Measurements from ENCODE around the gene DMPK.
"Not testable (repeated sequence)": the region's sequence is repeated elsewhere in the genome, so short reads cannot be mapped to it uniquely, and the experiment has no call there.

Gene DMPK

DNA sequence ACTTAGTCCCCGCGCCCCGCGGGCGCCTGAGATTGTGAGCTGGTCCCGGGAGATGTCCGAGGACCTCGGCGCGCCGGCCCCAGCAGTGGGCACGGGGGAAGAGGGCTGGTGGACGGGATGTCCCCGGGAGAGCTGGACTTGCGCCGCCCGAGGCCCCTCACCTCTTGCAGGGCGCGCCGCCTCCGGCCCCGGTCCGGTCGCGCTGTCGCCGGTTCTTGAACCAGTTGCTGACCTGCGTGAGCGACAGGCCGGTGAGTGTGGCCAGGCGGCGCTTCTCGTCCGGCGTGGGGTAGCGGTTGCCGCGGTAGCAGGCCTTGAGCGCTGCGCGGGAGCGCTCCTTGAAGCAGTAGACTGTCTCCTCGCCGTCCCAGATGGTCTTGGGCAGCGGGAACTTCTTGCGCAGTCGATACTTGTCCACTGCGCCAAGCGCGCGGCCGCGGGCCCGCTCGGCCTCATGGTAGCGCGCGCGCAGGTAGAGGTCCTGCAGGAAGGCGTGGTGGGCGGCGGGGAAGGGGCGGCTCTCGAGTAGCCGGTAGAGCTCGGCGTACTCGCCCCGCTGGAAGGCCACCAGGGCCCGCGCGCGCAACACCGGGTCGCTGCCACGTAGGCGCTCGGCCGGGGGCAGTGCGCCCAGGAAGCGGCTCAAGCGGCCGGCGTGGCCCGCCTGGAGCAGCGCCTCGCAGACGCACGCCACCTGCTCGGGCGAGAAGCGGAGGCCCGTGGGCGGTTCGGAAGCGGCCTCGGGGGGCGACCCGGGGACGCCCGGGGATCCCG is 14.2 kb downstream of the DMPK start:
- DNase-seq: no peak

- DNase-seq: peak; percentile 79
These were observed 14.8 kb downstream of the DMPK start for GRCh38 chr19:45767410-45767880.

DNA sequence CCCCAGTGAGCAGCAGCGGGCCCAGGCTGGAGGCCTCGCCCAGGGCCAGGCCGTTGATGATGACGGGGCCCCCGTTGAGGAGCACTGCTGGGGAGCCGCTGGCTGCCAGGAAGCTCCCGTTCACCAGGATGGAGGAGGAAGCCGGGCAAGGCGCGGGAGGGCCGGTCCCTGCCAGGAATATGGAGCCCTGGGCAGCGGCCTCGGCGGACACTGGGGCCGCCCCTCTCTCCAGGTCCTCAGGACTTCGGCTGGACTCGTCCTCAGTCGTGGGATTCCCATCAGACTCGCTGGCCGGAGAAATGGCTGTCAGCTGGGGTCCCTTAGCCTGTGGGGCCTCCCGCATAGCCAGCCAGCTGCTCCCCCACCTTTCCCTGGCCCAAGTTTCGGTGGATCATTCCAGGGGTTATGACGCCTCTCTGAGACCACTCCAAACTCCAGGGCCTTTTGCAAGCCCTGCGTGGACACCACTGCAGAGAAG is 15.4 kb downstream of the DMPK start:
- DNase-seq: no peak

DNA sequence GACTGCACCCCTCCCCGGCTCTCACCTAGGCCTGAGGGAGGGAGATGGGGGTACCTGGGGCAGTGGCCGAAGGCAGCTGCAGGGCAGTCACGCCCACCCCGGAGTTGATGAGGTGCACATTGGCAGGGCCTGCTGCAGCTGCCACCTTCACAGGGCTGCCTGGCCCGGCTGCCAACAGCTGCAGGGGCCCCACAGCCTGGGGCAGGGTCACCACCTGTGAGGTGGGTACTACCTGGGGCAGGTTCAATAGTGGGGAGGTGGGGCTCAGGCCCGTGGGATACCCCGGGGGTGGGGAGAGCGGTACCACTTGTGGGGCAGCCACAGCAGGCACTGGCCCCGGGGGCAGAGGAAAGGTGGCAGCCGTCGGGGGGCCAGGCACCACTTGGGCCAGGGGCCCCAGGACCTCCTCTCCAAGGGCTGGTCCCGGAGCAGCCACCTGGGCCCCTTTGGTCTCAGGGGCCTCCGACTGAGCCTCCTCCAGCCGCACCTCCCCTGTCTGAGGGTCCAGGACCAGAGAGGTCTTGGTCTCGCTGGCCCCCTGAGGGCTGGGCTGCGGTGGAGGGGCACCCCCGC is 15.9 kb downstream of the DMPK start:
- DNase-seq: no peak

- DNase-seq: no peak
These were observed 16.5 kb downstream of the DMPK start for GRCh38 chr19:45765702-45766295.

DNA sequence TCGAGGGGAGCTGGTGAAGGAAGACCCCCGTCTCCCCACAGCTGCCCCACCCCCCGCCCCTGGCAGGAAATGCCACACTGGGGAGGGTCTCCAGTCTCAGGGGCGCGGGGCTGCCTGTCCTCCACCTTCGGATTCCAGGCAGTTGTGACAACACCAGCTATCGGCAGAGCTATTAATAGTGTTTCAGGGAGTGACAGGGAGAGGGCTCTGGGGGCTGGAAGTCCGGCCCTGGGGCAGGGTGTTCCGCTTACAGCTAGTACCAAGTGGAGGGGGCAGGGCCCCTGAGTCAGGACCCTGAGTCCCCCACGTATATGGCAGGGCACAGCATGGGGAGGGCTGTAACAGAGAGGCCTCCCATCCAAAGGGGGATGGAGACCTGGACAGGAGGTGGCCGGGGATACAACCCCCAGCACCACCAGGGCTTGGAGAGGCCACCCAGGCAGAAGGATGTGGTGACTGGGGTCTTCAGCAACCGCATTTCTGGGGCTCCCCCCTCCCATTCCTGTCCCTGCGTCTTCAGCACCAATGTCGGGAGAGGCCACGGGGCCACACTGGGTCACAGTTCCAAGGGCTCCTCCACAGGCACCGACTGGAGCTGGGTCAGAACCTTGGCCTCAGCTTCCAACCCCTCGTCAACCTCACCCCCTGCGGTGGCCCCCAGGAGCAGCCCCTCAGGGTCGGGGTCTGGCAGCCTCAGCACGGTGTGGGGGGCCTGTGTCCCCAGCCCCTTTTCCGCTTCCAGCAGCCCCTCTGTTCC is 17.2 kb downstream of the DMPK start:
- DNase-seq: no peak

GRCh38 chr19:45764475-45764874 is 17.8 kb downstream of the DMPK start:
- DNase-seq: no peak

- no peak for DNase-seq
These were observed 18.5 kb downstream of the DMPK start for GRCh38 chr19:45763691-45764294.

DNA sequence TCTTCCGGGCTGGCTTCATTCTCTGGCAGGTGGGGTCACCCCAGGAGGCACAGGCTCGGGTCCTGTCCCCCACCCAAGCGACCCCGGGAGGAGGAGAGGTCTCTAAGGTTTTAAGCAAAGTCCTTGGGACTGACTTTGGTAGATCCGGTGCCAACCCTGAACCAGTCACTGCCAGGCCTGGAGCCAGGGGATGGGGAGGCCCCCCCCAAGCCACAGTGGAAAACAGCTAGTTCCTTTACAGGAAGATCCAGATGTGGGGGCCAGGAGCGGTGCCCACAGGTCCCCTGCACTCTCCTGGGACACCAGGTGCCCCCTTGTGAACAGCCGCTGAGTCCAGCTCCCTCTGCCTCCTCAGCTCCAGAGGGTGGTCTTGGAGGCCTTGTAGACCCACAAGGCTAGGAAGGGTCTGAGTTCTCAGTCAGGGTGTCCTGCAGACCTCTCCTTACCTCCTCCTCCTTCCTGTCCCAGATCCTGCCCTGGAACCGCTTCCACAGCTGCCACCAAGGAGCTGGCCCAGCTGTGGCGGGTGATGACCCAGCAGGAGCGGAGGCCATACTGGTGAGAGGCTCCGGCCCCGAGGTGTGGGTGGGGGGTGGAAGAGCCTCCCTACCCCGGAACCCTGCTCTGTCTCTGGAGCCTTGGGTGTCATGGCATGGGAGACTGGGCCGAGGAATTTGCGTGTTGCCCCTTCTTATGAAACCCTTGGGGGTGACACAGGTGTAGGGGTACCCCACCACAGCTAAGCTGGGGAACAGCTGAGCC is 19.2 kb downstream of the DMPK start:
- no peak for DNase-seq

GRCh38 chr19:45761714-45762113 is 20.6 kb downstream of the DMPK start:
- no peak for DNase-seq

DNA sequence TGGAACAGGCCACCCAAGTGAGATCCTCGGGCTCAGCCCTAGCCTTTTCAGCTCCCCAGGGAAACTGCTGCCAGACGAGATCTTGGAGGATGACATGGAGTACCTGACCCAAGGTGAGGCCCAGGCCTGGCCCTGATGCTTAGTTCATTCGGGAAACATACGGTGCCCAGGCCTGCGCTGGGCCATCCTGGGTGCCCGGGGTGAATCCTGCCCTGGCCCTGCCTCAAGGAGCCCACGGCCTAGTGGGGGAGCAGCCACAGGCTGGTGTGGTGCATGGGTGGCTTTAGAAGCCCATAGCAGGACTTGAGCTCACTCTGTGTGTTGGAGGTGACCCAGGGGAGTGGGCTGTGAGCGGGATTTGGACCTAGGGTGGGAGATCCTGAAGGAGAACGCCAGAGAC is 23.4 kb downstream of the DMPK start:
- DNase-seq: no peak

GRCh38 chr19:45757695-45758094 is 24.6 kb downstream of the DMPK start:
- no peak for DNase-seq

DNA sequence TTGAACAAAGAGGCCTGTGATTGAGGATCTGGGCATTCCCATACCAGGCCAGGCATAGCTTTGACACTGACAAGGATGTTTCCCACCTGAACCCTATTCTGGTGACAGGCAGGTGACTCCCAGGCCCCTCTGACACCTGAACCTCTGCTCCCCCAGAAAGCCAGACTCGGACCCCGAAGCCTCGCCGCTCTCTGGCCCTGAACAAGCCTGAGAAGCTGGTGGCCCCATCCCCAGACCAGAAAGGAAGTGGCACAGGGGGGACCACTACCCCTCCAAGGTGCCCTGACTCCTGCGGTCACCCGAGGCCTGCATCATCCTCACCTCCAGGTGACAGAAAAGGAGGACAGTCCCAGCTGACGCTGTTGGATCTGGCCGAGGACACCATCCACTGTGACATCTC is 28.0 kb downstream of the DMPK start:
- DNase-seq: no peak

DNA sequence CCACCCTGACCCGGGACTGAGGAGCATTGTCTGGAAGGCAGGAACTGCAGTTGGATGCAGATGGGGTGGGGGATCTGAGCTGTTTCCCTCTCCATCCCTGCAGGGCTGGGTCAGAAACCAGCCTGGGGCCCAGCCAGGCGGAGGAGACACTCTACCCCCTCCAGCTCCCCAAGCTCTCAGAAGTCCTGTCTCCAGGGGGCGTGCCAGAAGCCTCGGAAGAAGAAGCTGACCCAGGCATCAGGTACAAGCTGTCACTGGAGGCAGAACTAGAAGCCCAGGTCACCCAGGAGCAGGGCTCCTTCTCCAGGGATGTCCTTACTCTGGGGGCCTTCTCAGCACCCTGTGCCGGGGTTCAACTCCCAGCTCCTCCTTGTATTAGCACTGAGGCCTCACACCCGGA is 28.7 kb downstream of the DMPK start:
- DNase-seq: no peak

- no peak for DNase-seq
These were observed 29.7 kb downstream of the DMPK start for GRCh38 chr19:45752639-45753038.

DNA sequence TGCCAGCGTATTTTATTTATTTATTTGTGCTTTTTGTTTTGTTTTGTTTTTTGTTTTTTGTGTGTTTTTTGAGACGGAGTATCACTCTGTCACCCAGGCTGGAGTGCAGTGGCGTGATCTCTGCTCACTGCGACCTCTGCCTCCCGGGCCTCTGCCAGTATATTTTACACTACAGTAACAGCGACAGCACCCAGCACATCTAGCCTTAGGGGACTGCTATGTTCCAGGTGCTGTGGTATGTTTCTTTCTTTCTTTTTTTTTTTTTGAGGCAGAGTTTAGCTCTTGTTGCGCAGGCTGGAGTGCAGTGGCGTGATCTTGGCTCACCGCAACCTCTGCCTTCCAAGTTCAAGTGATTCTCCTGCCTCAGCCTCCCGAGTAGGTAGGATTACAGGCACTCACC is 30.8 kb downstream of the DMPK start:
- not testable (repeated sequence) for DNase-seq

GRCh38 chr19:45747513-45747912 is 34.8 kb downstream of the DMPK start:
- DNase-seq: no peak

- no peak for DNase-seq
These were observed 35.4 kb downstream of the DMPK start for GRCh38 chr19:45746866-45747265.

- no peak for DNase-seq
These were observed 36.7 kb downstream of the DMPK start for GRCh38 chr19:45745606-45746005.

- DNase-seq: no peak
These were observed 39.3 kb downstream of the DMPK start for GRCh38 chr19:45742969-45743368.

DNA sequence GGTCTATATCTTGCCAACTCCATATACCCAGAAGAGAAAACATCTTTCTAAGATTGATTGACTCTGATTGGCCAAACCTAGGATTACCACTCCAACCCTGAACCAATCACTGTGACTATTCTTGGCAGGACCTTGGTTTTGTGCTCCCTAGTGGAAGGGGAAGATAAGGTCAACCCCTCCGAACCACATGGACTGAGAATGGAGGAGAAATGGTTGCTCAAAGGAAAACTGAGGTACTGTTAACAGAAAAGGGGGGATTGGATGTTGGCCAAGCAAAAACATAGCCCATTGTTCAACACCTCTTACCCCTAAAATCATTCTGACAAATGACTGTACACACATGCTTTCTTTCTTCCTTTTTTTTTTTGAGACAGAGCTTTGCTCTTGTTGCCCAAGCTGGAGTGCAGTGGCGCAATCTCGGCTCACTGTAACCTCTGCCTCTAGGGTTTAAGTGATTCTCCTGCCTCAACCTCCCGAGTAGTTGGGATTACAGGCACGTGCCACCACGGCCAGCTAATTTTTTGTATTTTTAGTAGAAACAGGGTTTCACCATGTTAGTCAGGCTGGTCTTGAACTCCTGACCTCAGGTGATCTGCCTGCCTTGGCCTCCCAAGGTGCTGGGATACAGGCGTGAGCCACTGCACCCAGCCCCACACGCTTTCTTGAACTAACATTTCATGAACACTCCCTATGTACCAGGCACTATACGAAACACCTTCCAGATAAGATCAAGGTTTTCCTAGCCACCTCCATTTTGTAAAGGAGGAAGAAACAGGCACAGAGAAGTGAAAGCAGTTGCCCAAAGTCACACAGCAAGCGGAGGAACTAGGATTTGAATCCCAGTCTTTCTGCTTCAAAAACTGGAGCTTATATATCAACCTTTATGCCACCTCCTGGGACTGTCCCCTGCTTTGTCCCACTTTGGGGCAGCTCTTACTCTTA is 42.5 kb downstream of the DMPK start:
- no peak for DNase-seq

Data from NCI-H510A (cell line).